ENCODE measurements around the gene DCLRE1C.
"Not testable (repeated sequence)": the region's sequence is repeated elsewhere in the genome, so short reads cannot be mapped to it uniquely, and the experiment has no call there.

The DCLRE1C gene

GRCh38 chr10:14954001-14954770 lies at the start of gene DCLRE1C:
Gene DCLRE1C, minus strand, starts transcription at chr10:14954096. Its CDS starts 86 bp downstream, at chr10:14954010.
- peak; percentile 94 for DNase-seq (ENCODE audit: low spot score)

- no peak for DNase-seq (ENCODE audit: low spot score)
Measured at GRCh38 chr10:14995964-14996565, 42.2 kb upstream of the DCLRE1C start.

DNA sequence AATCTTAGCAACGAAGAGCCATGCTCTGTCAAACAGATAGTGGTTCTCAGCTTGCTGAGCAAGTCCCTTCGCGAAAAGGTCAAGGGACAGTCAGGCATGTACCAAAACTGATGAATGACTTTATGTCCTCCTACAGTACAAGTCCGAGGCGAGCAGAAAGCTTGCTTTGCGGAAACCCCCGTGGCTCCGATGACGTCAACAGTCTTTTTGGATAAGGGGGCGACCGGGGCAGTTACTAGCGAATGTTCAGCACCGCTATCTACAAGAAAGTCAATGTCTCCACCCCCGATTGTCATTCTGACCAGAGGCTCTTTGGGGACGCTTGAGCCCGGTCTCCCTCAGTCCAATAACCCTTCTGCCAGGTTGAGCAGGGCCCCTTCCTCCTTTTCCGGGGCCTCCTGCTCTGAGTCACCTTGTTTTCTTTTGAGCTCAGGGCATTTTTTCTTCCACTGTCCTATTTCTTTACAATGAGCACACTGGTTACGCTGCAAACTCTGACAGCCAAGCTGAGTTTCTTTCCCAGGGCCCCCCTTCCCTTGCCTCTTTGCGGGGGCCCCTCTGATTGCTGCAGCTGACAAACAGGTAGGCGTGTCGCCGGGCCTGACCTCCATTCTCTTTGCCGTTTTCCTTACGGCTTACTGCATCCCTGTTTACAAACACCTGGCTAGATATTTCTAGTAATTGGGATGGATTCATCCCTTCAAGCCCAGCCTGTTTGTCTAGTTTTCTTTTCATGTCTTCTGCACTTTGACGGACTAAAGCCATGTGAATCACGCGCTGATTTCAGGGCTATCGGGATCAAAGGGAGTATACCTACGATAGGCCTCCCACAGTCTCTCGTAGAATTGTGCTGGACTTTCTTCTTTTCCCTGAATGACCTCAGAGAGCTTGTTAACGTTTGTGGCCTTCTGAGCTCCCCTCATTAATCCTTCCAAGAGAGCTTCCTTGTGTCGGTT lies 39.9 kb upstream of the DCLRE1C start:
- not testable (repeated sequence) for DNase-seq (ENCODE audit: low spot score)

DNA sequence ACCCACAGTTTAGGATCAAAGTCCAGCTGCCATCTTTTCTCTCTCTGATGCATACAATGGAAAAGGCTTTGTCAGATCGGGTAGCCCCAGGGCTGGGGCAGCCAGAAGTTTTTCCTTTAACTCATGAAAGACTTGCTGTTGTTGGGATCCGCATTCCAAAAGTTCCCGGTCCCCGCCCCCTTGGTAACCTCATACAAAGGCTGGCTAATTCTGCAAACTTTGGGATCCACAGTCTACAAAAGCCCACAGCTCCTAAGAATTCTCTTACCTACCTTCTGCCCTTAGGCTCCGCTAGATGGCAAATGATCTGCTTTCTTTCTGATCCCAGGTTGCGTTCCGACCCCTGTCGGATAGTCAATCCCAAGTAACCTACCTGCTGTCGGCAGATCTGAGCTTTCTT lies 38.4 kb upstream of the DCLRE1C start:
- not testable (repeated sequence) for DNase-seq (ENCODE audit: low spot score)

GRCh38 chr10:14991035-14991749 lies 37.3 kb upstream of the DCLRE1C start:
- DNase-seq (ENCODE audit: low spot score), result not testable (repeated sequence)

- not testable (repeated sequence) for DNase-seq (ENCODE audit: low spot score)
Measured at GRCh38 chr10:14989552-14989951, 35.7 kb upstream of the DCLRE1C start.

DNA sequence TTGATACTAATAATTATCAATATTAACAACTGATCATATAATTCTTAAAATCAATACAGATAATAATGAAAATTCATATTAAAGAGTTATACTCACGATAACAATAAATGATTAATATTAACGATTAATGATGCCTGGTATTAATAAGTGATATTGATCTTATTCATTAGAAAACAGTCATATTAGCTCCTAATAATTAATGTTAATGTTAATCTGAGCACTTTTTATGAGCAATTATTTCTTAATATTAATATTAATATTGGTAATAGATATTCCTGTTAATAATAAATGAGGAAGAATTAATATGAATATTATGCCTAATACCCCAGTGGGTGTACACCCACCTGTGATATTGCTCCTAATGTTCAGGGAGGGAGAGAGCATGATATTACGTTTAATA lies 28.8 kb upstream of the DCLRE1C start:
- no peak for DNase-seq (ENCODE audit: low spot score)

- no peak for DNase-seq (ENCODE audit: low spot score)
Measured at GRCh38 chr10:14975672-14976273, 21.9 kb upstream of the DCLRE1C start.

DNA sequence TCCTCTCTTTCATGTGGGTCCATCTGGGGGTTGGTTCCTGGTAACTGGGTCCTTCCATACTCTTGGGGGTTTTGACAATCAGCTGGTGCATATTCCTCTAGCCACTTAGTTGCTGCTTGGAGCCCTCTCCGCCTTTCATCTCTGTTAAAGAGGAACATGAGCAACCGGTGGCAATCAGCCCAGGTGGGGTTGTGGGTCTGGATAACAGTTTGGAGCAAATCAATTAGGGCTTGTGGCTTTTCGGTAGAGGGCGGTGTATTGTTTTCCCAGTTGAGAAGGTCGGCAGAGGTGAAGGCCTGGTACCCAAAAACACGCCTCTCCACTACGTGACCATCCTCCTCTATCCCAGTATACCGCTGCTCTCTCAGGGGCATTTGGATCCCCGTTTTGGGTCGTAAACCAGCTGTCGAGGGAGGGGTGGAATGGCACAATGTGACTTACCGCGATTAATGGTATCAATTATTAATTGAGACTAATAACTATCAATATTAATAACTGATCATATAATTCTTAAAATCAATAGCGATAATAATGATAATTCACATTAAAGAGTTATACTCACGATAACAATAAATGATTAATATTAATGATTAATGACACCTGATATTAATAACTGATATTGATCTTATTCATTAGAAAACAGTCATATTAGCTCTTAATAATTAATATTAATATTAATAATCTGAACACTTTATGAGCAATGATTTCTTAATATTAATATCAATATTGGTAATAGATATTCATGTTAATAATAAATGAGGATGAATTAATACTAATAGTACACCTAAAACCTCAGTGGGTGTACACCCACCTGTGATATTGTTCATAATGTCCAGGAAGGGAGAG lies 20.5 kb upstream of the DCLRE1C start:
- not testable (repeated sequence) for DNase-seq (ENCODE audit: low spot score)

DNA sequence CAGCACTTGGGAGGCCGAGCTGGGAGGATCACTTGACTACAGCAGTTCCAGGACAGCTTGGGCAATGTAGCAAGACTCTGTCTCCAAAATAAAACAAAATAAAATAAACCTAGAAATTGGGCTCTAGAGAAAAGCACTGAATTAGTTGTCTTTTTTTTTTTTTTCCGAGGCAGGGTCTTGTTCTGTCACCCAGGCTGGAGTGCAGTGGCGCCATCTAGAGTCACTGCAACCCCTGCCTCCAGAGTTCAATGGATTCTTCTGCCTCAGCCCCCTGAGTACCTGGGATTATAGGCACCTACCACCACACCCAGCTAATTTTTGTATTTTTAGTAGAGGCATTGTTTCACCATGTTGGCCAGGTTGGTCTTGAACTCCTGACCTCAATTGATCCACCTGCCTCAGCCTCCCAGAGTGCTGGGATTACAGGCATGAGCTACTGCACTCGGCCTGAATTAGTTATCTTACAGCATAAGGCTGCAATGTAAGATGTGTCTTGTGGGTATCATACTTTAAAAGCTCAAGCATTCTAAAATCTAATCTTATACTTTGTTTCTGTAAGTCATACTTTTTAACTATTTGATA lies 18.1 kb upstream of the DCLRE1C start:
- DNase-seq (ENCODE audit: low spot score), result no peak

DNA sequence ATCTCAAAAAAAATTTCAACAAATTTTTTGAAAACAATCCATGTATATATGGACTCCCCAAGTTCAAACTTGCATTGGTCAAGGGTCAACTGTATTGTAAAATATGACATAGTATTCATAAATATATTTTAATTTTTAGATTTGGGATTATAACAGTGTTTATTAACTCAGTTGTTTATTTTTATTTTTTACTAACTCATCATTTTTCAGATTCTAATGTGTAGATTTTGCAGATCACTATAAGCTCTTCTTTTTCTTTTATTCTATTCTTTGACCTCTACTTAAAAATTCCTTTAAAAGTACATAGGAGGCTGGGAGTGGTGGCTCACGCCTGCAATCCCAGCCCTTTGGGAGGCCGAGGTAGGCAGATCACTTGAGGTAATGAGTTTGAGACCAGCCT lies 14.0 kb upstream of the DCLRE1C start:
- DNase-seq (ENCODE audit: low spot score), result no peak

- peak; percentile 93 for DNase-seq (ENCODE audit: low spot score)
Measured at GRCh38 chr10:14959221-14960057, 5.5 kb upstream of the DCLRE1C start, which contains the start of gene MEIG1. Gene MEIG1, plus strand, starts transcription at chr10:14959388. Its CDS starts 7,081 bp downstream, at chr10:14966469.

GRCh38 chr10:14958872-14959220 lies 5.0 kb upstream of the DCLRE1C start:
- DNase-seq (ENCODE audit: low spot score), result no peak

GRCh38 chr10:14954934-14955333 lies 1.0 kb upstream of the DCLRE1C start:
- DNase-seq (ENCODE audit: low spot score), result no peak

DNA sequence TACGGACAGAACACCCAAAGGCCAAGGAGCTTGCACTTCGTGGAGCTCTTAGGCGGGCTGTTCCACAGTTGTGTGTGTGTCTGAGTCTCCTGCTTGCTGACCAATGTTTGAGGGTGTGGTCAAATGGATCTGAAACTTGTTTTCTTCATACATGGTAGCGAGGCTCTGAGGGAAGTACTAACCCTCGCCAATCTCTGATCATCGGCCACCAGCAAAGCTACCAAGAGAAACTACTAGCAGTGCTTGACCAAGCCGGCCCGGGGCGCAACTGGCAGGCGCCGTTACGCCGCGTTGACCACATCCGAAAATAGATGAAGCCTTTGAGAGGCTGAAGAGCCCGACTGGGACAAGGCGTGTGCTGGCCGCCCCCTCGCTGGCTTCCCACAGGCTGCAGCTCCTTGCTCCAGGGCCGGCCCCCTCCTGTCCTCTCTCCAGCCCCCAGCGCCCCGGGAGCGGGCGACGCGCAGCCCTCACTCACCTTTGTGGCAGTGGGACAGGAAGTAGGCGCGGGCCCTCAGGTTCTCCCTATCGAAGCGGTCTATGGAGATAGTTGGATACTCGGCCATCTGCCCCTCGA lies 384 bp downstream of the DCLRE1C start:
- DNase-seq (ENCODE audit: low spot score), result peak; percentile 56

DNA sequence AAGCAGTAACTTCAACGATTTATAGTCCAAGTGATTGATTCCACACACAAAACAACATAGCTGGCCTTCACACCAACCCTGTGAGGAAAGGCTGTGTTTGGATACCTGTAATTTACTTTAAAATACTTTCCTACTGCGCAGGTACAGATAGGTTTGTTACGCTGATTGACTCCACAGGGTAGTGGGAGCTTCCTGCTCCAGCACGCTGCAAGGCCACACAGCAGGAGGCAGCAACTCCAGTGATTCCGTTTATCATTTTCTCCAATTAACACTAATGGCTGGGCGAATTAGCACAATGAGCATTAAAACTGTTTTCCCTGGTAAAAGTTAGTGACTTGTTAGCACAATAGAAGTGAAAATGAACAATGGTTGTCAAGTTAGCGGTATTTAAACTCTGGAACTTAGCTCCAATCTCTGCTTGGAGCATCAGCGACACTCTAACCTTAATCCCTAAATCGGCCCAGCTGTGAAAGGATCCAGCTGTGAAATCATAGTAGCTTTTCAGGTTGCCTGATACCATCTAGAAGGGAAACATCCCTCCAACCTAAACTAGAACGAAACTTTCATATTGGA lies 959 bp downstream of the DCLRE1C start:
- DNase-seq (ENCODE audit: low spot score), result peak; percentile 26

GRCh38 chr10:14949291-14949690 lies 4.6 kb downstream of the DCLRE1C start:
- no peak for DNase-seq (ENCODE audit: low spot score)

DNA sequence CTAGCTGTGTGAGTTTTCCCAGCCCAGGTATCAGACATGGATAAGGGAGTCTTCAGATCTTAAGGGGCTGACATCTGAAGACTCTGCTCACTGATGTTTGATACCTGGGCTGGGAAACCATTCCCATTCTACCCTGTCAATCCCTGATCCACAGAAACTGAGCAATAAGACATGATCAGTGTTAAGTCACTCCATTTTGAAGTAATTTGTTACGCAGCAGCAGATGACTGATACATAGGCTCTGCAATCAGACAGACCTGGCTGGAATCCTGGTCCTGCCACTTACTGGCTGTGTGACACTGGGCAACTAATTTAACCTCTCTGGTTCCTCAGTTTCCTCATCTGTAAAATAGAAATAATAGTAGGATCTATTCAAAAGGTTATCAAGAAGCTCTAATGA lies 6.6 kb downstream of the DCLRE1C start:
- DNase-seq (ENCODE audit: low spot score), result no peak
